Measurements from ENCODE around the gene ALK.

DNA sequence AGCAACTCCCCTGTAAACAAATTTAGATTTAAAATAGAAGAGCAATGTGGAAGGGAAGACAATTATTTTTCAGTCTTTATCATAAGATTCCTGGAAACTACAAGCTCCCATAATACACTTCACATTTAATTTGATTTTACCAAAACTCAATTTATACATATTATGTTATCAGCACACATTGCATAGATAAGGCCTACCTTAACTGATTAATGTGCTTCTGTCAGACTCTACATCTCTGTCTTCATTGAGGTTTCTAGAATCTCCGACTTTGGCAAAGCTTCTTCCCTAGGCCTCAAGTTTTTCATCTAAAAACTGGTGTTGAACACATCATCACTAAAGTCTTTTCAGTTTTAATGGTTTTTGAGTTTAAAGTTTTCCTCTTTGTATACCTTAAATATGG, 440.1 kb downstream of the ALK start:
- TF ChIP-seq POLR2A (IDR thresholded peaks at IDR 0.05; ENCODE audit: low read length) (no peak), GATA1 (IDR thresholded peaks at IDR 0.05; ENCODE audit: low read depth, low read length) (no peak)
